ENCODE measurements around the gene TANK.
"Not testable (repeated sequence)": the region's sequence is repeated elsewhere in the genome, so short reads cannot be mapped to it uniquely, and the experiment has no call there.

TANK gene

DNA sequence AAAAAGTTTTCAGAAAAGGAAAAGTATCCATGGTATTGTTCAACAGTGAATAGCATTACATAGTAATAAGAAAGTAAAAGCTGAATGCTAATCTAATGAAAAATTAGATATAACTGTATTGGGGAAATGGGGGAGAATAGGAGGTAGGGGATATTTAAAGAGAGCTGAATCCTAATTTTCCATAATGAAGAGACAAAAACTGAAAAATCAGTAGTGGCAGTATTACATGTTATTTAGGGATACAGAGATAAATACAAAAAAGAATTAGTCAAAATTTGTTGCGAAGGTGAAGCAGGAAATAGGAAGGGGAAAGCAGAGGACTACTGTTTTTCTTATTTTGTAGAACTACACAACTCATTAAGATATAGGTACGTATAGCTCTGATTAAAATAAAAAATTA lies 9.1 kb downstream of the TANK start:
- no peak for DNase-seq (ENCODE audit: low read depth)

- DNase-seq (ENCODE audit: low read depth) = no peak
Observed at GRCh38 chr2:161170377-161170776, 10.1 kb downstream of the TANK start.

GRCh38 chr2:161170958-161171932 lies 11.0 kb downstream of the TANK start:
- DNase-seq (ENCODE audit: low read depth) = no peak

GRCh38 chr2:161172901-161173540 lies 12.8 kb downstream of the TANK start:
- DNase-seq (ENCODE audit: low read depth) = no peak

GRCh38 chr2:161173541-161174194 lies 13.4 kb downstream of the TANK start:
- no peak for DNase-seq (ENCODE audit: low read depth)

GRCh38 chr2:161177969-161178368 lies 17.7 kb downstream of the TANK start:
- no peak for DNase-seq (ENCODE audit: low read depth)

GRCh38 chr2:161178756-161179155 lies 18.5 kb downstream of the TANK start:
- no peak for DNase-seq (ENCODE audit: low read depth)

DNA sequence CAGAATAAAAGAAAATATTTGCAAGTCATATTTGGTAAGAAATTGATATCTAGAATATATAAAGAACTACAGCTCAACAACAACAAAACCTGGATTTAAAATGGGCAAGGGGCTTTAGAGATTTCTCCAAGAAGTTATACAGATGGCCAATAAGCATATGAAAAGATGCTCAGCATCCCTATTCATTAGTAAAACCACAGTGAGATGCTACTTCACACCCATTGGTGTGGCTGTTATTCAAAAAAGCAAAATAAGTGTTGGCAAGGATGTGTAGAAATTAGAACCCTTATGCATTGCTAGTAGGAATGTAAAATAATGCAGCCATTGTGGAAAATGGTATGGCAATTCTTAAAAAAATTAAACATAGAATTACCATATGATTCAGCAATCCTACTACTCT lies 29.8 kb downstream of the TANK start:
- no peak for DNase-seq (ENCODE audit: low read depth)

DNA sequence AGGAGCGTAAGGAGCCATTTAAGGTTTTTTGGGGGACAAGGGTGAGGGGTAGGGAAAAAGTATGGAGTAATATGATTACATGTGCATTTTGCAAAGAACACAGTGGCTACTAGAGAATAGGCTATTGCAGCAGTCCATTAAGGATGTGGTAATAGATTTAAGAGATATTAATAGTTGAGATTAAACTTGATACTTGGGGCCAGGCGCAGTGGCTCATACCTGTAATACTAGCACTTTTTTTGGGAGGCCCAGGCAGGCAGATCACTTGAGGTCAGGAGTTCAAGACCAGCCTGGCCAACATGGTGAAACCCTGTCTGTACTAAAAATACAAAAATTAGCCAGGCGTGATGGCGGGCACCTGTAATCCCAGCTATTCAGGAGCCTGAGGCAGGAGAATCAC lies 35.4 kb downstream of the TANK start:
- not testable (repeated sequence) for DNase-seq (ENCODE audit: low read depth)

- no peak for DNase-seq (ENCODE audit: low read depth)
Observed at GRCh38 chr2:161199912-161200701, 39.9 kb downstream of the TANK start.

- DNase-seq (ENCODE audit: low read depth) = no peak
Observed at GRCh38 chr2:161204846-161205245, 44.6 kb downstream of the TANK start.

DNA sequence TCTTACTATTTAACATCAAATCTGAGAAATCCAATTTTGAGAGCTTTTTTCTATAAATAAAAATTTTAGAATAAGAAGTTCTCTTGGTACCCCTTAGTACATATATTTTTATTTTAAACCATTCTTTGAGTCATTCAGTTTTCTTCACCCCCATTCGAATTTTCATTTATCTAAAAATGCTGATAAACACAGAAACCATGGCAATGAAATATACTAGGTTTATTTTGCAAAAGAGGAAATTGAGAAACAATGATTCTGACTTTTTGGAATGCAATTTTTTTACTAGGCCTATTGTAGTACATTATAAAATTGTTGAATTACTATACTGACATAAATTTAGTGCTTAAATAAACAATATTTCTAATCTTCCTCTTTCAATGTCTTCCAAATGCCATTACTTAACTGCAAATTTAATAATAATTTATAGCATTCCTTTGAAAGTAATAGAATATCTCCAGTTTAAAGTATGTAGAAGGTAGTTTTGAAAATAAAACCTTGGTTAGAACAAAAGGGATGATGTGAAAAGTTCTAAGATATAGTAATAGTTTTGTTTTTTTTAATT lies 46.3 kb downstream of the TANK start:
- no peak for DNase-seq (ENCODE audit: low read depth)

DNA sequence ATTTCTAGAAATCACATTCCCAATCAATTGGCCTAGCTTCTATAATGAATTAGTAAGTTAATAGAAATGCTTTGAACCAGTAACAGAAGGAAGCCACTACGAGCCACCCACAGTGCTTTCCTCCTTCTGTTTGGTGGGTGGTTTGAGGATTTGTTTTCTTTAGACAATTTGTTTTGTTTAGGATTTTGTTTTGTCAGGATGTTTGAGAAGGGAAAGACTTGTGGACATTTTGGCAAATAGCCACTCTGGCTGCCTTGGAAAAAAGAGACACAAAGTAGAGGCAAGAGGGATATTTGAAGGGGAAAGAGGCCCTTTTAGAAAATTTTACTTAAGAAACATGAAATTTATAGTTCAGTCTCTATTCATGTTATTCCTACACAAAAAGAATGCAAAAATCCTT lies 47.7 kb downstream of the TANK start:
- no peak for DNase-seq (ENCODE audit: low read depth)

DNA sequence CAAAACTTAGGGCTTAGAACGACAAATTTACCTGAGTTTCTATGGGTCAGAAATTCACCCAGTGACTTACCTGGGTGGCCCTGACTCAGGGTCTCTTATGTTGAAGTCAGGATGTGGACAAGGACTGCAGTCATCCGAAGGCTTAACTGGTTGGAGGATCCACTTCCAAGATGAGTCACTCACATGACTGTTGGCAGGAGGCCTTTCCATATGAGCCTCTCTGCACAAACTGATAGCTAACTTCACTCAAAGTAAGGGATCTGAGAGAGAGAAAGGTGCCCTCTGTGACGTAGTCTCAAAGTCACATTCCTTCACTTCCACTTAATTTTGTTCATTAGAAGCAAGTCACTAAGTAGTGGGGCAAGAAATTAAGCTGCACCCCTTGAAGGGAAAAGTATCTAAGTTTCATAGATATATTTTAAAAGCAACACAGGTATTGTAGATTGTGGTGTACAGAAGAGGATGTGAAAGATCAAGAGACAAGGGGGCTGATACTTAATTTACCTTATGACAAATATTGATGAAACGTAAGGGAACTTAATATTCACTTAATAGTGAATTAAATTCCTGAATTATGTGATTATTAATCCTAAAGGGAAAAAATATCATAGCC lies 48.4 kb downstream of the TANK start:
- DNase-seq (ENCODE audit: low read depth) = no peak

- DNase-seq (ENCODE audit: low read depth) = no peak
Observed at GRCh38 chr2:161209902-161210301, 49.7 kb downstream of the TANK start.

DNA sequence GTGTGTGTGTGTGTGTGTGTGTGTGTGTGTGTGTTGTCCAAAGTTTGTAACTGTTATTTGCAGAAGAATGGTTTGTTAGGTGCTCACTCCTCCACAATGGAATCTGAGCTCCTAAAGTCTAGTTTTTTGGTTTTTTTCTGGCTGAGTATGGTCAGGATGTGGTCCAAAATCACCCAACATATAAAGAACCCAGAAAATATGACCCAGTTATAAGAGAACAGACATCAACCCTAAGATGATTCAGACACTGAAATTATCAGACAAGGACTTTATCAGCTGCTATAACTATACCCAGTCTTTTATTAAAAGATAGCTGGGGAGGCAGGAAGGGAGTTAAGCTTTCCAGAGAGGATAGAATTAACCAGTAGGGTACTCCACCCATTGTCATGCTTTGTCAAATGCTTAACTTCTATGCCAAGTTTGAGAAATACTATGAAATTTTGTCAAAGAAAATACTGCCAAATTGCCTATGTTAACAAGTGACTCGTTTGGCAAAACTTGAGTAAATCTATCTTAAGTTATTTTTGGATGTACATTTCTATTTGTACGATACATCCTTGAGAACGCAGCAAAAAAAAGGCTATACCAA lies 57.5 kb downstream of the TANK start:
- no peak for DNase-seq (ENCODE audit: low read depth)

- DNase-seq (ENCODE audit: low read depth) = no peak
Observed at GRCh38 chr2:161219211-161219610, 59.0 kb downstream of the TANK start.

GRCh38 chr2:161223139-161223732 lies 63.0 kb downstream of the TANK start:
- no peak for DNase-seq (ENCODE audit: low read depth)

DNA sequence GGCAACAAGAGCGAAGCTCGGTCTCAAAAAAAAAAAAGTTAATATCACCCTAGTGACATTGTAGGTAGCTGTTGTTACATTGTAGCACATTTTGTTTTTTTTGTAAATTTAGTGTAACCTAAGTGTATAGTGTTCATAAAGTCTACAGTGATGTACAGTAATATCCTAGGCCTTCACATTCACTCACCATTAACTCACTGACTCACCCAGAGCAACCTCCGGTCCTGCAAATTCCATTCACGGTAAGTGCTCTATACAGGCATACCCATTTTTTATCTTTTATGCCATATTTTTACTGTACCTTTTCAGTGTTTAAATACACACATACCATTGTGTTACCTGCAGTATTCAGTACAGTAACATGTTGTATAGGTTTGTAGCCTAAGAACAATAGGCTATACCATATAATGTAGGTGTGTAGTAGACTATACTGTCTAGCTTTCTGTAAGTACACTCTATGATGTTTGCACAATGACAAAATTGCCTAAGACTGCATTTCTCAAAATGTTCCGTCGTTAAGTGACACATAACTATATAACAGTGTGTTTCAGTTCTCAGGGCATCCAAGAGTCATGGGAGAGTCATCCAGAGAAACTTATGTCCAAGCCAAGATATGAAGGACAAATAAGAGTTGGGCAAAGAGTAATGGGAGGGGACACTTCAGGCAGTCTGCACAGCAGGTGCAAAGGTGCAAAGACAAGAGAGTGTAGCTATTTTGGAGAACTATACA lies 68.4 kb downstream of the TANK start:
- DNase-seq (ENCODE audit: low read depth) = no peak

DNA sequence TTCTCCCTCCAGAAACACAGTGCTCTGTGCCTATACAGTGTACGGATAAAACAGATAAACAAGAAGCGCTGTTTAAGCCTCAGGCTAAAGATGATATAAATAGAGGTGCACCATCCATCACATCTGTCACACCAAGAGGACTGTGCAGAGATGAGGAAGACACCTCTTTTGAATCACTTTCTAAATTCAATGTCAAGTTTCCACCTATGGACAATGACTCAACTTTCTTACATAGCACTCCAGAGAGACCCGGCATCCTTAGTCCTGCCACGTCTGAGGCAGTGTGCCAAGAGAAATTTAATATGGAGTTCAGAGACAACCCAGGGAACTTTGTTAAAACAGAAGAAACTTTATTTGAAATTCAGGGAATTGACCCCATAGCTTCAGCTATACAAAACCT lies 70.7 kb downstream of the TANK start:
- DNase-seq (ENCODE audit: low read depth) = no peak
